ENCODE measurements around the gene DFFB. TPM values are rescaled to one million over a fixed set of nuclear protein-coding genes. Genes with fewer than 3 reads are reported as not detected.

The DFFB gene
- total and polyA plus RNA-seq, 2 donors (not counting 3 experiments of a cell fraction or from before 2014, with no cell fraction given), result 11.7 to 11.8 TPM

DNA sequence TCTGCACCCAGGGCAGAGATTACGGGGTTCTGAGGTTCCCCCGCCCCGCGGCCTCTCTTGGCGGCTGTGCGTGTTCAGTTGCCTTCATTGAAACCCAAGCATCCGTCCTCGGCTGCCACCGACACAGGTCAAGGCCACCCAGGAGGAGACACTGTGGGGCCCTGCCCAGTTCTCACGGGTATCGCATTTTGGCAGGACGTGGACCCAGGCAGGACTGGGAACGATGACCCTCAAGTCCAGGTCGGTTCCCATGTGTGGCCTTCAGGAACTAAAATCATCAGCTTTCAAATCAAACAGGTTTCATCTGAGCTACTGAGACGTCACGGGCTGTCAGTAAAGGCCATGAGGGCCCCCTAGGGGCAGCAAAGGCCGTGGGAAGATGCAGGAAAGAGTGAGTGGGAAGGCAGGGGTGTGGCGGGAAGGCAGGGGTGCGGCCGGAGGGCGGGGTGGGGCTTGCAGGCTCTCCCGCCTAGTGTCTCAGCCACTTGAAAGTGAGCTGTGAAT lies 49.8 kb downstream of the DFFB start:
- Histone ChIP-seq H3K36me3 (ENCODE audit: control insufficient read depth in 2 of 2, extremely low read depth in 1 of 2, insufficient read depth in 2 of 2, low read length in 2 of 2) (no peaks in the 10 kb centered on the region), H3K9me3 (replicated peaks; ENCODE audit: control insufficient read depth, insufficient read depth, low read length) (no peaks in the 10 kb centered on the region), H3K4me1 (ENCODE audit: control insufficient read depth, extremely low read depth, insufficient read depth, low read length) (no peaks in the 10 kb centered on the region), H3K9me1 (replicated peaks; ENCODE audit: control insufficient read depth, extremely low read depth, insufficient read depth, low read length) (no peaks in the 10 kb centered on the region), H2AFZ (ENCODE audit: low read depth, low read length) (no peak overlapping the region), H3K27me3 (ENCODE audit: control insufficient read depth in 2 of 2, insufficient read depth in 2 of 2, low read length in 2 of 2) (peaks cover 0 to 1% of the 10 kb centered on the region in 2 experiments), H3K4me2 (ENCODE audit: insufficient read depth, low read length) (no peak overlapping the region), H4K20me1 (replicated peaks; ENCODE audit: control insufficient read depth, extremely low read depth, insufficient read depth, low read length) (no peaks in the 10 kb centered on the region), H3K27ac (ENCODE audit: insufficient read depth, low read depth, low read length) (no peak overlapping the region), H3K4me3 (replicated peaks in 1 of 3; ENCODE audit: insufficient read depth in 1 of 3, low read depth in 1 of 3, low read length in 3 of 3) (no peak overlapping the region), H3K9ac (replicated peaks; ENCODE audit: extremely low read depth, insufficient read depth, low read length) (no peak overlapping the region), H3K79me2 (ENCODE audit: control insufficient read depth, insufficient read depth, low read length) (no peaks in the 10 kb centered on the region)
- ChIA-PET CTCF (no interaction called here), POLR2A (no interaction called here)
- dilution Hi-C loops (cut with MboI; ENCODE audit: extremely low pct_ligation_motif_present, low sequenced_read_pairs), result no loop called here
- no peak for FAIRE-seq
- BruUV-seq (replicated peaks), result no TSS peak
- DNase-seq (ENCODE audit: low read depth, low spot score), result no peak
- no peak for TF ChIP-seq POLR2AphosphoS5 (IDR thresholded peaks at IDR 0.05; ENCODE audit: insufficient read depth, low read depth, low read length)
- no peak for TF ChIP-seq EZH2 (IDR thresholded peaks at IDR 0.05; ENCODE audit: borderline replicate concordance, low read depth, low read length, severe bottlenecking)
- TF ChIP-seq FOS (IDR thresholded peaks at IDR 0.05; ENCODE audit: borderline replicate concordance, insufficient read depth, low read length), result no peak
- TF ChIP-seq, protein P1, sequence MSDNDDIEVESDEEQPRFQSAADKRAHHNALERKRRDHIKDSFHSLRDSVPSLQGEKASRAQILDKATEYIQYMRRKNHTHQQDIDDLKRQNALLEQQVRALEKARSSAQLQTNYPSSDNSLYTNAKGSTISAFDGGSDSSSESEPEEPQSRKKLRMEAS (IDR thresholded peaks at IDR 0.05; ENCODE audit: insufficient read depth, insufficient read length), result no peak
- no peak for TF ChIP-seq CTCF (IDR thresholded peaks at IDR 0.05; ENCODE audit: extremely low read depth in 1 of 2, insufficient read depth in 1 of 2, low read depth in 1 of 2, low read length in 2 of 2)
- no peak for TF ChIP-seq POLR2A (IDR thresholded peaks at IDR 0.05; ENCODE audit: low read depth, low read length)
- no peak for TF ChIP-seq MYC (IDR thresholded peaks at IDR 0.05; ENCODE audit: low read depth, low read length)
- TF ChIP-seq GATA2 (IDR thresholded peaks at IDR 0.05; ENCODE audit: insufficient read depth, insufficient read length, low read depth, low read length), result no peak
- intact Hi-C loops (cut with micrococcal nuclease), result no loop called here
